SK-N-SH (cell line): ENCODE measurements around the gene NECTIN1. TPM values are rescaled to one million over a fixed set of nuclear protein-coding genes. Genes with fewer than 3 reads are reported as not detected.

Source experiments
- CTCF ChIA-PET: fragments of 300-600, 350-600 bp; formaldehyde crosslinking; extraction: SDS; loops from one replicate; lab custom pipeline; 2021; lab: Yijun Ruan, JAX
- POLR2A ChIA-PET: fragments of 350-600 bp; sonication (Branson Sonifier 250); formaldehyde crosslinking; extraction: SDS; loops from one replicate; lab custom pipeline; 2020; ENCODE audit warnings: antibody characterized with exemption, inconsistent platforms; lab: Yijun Ruan, JAX
- DNase-seq: peaks from one replicate; pipeline ENCODE4 v3.0.0; 2012
- H2AFZ ChIP-seq: fragments of 200-600 bp; sonication (generic); 2 replicates; pipeline ENCODE4 v1.8.1; 2016; ENCODE audit warnings: antibody characterized with exemption, mild to moderate bottlenecking, low read depth
- H3F3A ChIP-seq: fragments of 200-600 bp; sonication (generic); replicated peaks from 2 replicates; pipeline ENCODE3; 2016; ENCODE audit warnings: antibody characterized with exemption, mild to moderate bottlenecking; ENCODE audit not compliant: insufficient read depth
- H3K27ac ChIP-seq, 2 experiments: fragments of 200-500 bp in 1 of 2; fragments of 200-600 bp in 1 of 2; sonication (Bioruptor generic) in 1 of 2; sonication (generic), shearing (Covaris generic) in 1 of 2; 2 replicates each; pipeline versions ENCODE4 v1.5.1 to v1.6.1; 2014 to 2016; ENCODE audit warnings: low read depth in 2 of 2, inconsistent platforms in 1 of 2, low read length in 1 of 2, mild to moderate bottlenecking in 1 of 2, mixed read lengths in 1 of 2
- H3K27me3 ChIP-seq: fragments of 200-600 bp; sonication (generic), shearing (Covaris generic); 2 replicates; pipeline ENCODE4 v1.6.1; 2016; ENCODE audit warnings: mixed run types; ENCODE audit not compliant: insufficient read depth
- H3K36me3 ChIP-seq, 2 experiments: fragments of 200-500 bp in 1 of 2; fragments of 200-600 bp in 1 of 2; sonication (Bioruptor generic) in 1 of 2; sonication (generic) in 1 of 2; replicated peaks in 1 of 2; 2 replicates each; pipeline versions ENCODE3 to v1.5.1; 2014 to 2016; ENCODE audit warnings: low read length in 1 of 2, mild to moderate bottlenecking in 1 of 2; ENCODE audit not compliant: insufficient read depth in 2 of 2, control insufficient read depth in 1 of 2
- H3K4me1 ChIP-seq, 2 experiments: fragments of 200-500 bp in 1 of 2; fragments of 200-600 bp in 1 of 2; sonication (Bioruptor generic) in 1 of 2; sonication (generic), shearing (Covaris generic) in 1 of 2; 2 replicates each; pipeline versions ENCODE4 v1.5.1 to v1.6.1; 2014 to 2016; ENCODE audit warnings: low read depth in 1 of 2, low read length in 1 of 2, mixed run types in 1 of 2; ENCODE audit not compliant: insufficient read depth in 2 of 2, control insufficient read depth in 1 of 2
- H3K4me2 ChIP-seq: fragments of 200-600 bp; sonication (generic), shearing (Covaris generic); 2 replicates; pipeline ENCODE4 v1.6.1; 2017; ENCODE audit warnings: mixed run types
- H3K4me3 ChIP-seq, 2 experiments: fragments of 200-500 bp in 1 of 2; fragments of 200-600 bp in 1 of 2; sonication (Bioruptor generic) in 1 of 2; sonication (generic), shearing (Covaris generic) in 1 of 2; 2 replicates each; pipeline versions ENCODE4 v1.5.1 to v1.8.1; 2014 to 2016; ENCODE audit warnings: low read depth in 2 of 2, inconsistent platforms in 1 of 2, low read length in 1 of 2, mild to moderate bottlenecking in 1 of 2, mixed read lengths in 1 of 2, moderate library complexity in 1 of 2
- H3K79me2 ChIP-seq: fragments of 200-600 bp; sonication (generic); 2 replicates; pipeline ENCODE4 v1.8.1; 2017; ENCODE audit warnings: mild to moderate bottlenecking; ENCODE audit not compliant: insufficient read depth
- H3K9ac ChIP-seq: fragments of 200-600 bp; sonication (generic); 2 replicates; pipeline ENCODE4 v1.6.1; 2017; ENCODE audit warnings: mixed run types
- H3K9me2 ChIP-seq: fragments of 200-600 bp; sonication (generic); 2 replicates; pipeline ENCODE4 v1.6.1; 2017; ENCODE audit warnings: mixed run types
- H3K9me3 ChIP-seq: fragments of 200-600 bp; sonication (generic); 2 replicates; pipeline ENCODE4 v1.6.1; 2017; ENCODE audit warnings: mixed run types, mild to moderate bottlenecking, moderate library complexity
- H4K20me1 ChIP-seq: fragments of 200-600 bp; sonication (generic); 2 replicates; pipeline ENCODE4 v1.6.1; 2017; ENCODE audit warnings: mild to moderate bottlenecking, mixed run types; ENCODE audit not compliant: insufficient read depth
- CHD2 ChIP-seq: fragments of 150-350 bp; IDR thresholded peaks from 2 replicates; pipeline ENCODE4 v1.6.1; 2018; ENCODE audit warnings: low read length; ENCODE audit not compliant: partially characterized antibody
- EZH2phosphoT487 ChIP-seq: fragments of 200-600 bp; sonication (generic); IDR thresholded peaks from 2 replicates; pipeline ENCODE4 v1.6.1; 2017; ENCODE audit warnings: low read depth, mixed run types, mild to moderate bottlenecking, antibody characterized with exemption, moderate library complexity, borderline replicate concordance
- FOXM1 ChIP-seq: IDR thresholded peaks from 2 replicates; pipeline ENCODE4 v1.4.0; 2012; ENCODE audit warnings: low read depth, mild to moderate bottlenecking
- MEF2A ChIP-seq: IDR thresholded peaks from 2 replicates; pipeline ENCODE4 v1.4.0; 2012; ENCODE audit warnings: low read depth, borderline replicate concordance
- SIN3A ChIP-seq: IDR thresholded peaks from 2 replicates; pipeline ENCODE4 v1.6.1; 2012; ENCODE audit warnings: low read depth, mild to moderate bottlenecking, low read length, moderate library complexity, borderline replicate concordance
- WGBS: methylation state at CpG from one replicate; pipeline ENCODE4 v1.1.6; 2017; ENCODE audit warnings: low lambda C conversion rate; 5-methylcytosine and 5-hydroxymethylcytosine counted together
- polyA plus RNA-seq, 3 experiments: library from polyadenylated mRNA; depleted of rRNA; stranded (reverse); fragments of >200 nt; gene quantifications; 2 replicates each; pipeline ENCODE4 v1.2.3, GENCODE V29; 2012
- TF ChIP-seq, protein P1 (sequence below): IDR thresholded peaks from 2 replicates; pipeline ENCODE4; 2012
- TF ChIP-seq, protein P2 (sequence below): IDR thresholded peaks from 2 replicates; pipeline ENCODE4 v1.4.0; 2012; ENCODE audit warnings: low read depth
- TF ChIP-seq, protein P3 (sequence below): IDR thresholded peaks from 2 replicates; pipeline ENCODE4 v1.4.0; 2012; ENCODE audit warnings: low read depth, borderline replicate concordance

NECTIN1 gene
- polyA plus RNA-seq, 1 of the 3 experiments (the other 2 are of a cell fraction) = 9.1 TPM

DNA sequence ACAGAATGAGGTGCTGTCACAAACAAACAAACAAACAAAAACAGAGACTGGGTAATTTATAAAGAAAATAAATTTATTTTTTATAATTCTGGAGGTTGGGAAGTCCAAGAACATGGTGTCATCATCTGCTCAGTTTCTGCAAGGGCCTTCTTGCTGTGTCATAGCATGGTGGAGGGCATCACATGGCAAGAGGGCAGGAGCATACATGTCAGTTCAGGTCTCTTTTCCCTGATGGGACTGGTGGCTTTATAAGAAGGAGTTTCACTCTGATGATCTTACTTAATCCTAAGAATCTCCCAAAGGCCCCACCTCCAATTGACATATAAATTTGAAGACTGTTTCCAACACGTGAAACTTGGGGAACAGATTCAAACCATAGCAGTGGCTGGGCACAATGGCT, 135.7 kb downstream of the NECTIN1 start:
- no peak for TF ChIP-seq EZH2phosphoT487
- TF ChIP-seq, protein P1, sequence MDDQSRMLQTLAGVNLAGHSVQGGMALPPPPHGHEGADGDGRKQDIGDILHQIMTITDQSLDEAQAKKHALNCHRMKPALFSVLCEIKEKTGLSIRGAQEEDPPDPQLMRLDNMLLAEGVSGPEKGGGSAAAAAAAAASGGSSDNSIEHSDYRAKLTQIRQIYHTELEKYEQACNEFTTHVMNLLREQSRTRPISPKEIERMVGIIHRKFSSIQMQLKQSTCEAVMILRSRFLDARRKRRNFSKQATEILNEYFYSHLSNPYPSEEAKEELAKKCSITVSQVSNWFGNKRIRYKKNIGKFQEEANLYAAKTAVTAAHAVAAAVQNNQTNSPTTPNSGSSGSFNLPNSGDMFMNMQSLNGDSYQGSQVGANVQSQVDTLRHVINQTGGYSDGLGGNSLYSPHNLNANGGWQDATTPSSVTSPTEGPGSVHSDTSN = no peak
- TF ChIP-seq, protein P2, sequence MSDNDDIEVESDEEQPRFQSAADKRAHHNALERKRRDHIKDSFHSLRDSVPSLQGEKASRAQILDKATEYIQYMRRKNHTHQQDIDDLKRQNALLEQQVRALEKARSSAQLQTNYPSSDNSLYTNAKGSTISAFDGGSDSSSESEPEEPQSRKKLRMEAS = no peak
- no peak for TF ChIP-seq MEF2A
- TF ChIP-seq FOXM1 = no peak
- DNase-seq = no peak
- no peak overlapping the region for H3K4me3 ChIP-seq
- no peak overlapping the region for H3K4me2 ChIP-seq
- H3K79me2 ChIP-seq = no peaks in the 10 kb centered on the region
- CTCF ChIA-PET = interaction anchor here (1.0 to 2.0 kb wide), 2 partner anchors 31 to 59 kb away, joined by 3 to 5 read pairs; no protein-coding TSS in a partner anchor
- POLR2A ChIA-PET = no interaction called here
- no peak overlapping the region for H2AFZ ChIP-seq
- H3K27ac ChIP-seq = no peak overlapping the region
- no peaks in the 10 kb centered on the region for H4K20me1 ChIP-seq
- peaks cover 11% of the 10 kb centered on the region for H3F3A ChIP-seq
- H3K36me3 ChIP-seq = no peaks in the 10 kb centered on the region
- H3K27me3 ChIP-seq = no peaks in the 10 kb centered on the region
- H3K4me1 ChIP-seq = peaks cover 0 to 13% of the 10 kb centered on the region in 2 experiments; a peak in 3 of 4 replicates
- no peak overlapping the region for H3K9ac ChIP-seq
- 89% methylated on average over 1 of the region's 1 CpG for WGBS
- H3K9me2 ChIP-seq = no peaks in the 10 kb centered on the region; the same call in 1 of the 2 replicates
- H3K9me3 ChIP-seq = no peaks in the 10 kb centered on the region

DNA sequence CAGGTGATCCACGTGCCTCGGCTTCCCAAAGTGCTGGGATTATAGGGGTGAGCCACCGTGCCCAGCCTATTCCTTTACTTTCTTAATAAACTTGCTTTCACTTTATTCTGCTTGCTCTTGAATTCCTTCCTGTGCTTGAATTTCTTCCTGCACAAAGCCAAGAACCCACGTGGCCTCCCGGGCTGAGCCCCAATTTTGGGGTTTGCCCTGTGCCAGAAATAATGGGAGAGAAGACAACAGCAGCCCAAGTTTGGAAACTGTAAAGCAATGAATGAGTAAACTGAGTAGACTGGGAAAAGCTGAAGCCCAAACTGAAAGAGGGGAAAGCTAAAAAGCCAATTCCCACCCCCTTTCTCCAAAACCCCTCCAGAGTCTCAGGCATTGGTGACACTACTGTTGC, 136.4 kb downstream of the NECTIN1 start:
- Histone ChIP-seq H4K20me1 (no peaks in the 10 kb centered on the region), H3K9ac (no peak overlapping the region), H2AFZ (no peak overlapping the region), H3K27me3 (no peaks in the 10 kb centered on the region), H3K9me2 (no peaks in the 10 kb centered on the region; the same call in 1 of the 2 replicates), H3K4me2 (no peak overlapping the region), H3K4me3 (no peak overlapping the region), H3K4me1 (peaks cover 0 to 13% of the 10 kb centered on the region in 2 experiments; a peak in 3 of 4 replicates), H3K27ac (no peak overlapping the region), H3K36me3 (no peaks in the 10 kb centered on the region), H3F3A (peaks cover 11% of the 10 kb centered on the region), H3K79me2 (no peaks in the 10 kb centered on the region), H3K9me3 (no peaks in the 10 kb centered on the region)
- POLR2A ChIA-PET = no interaction called here
- TF ChIP-seq CHD2 = no peak
- TF ChIP-seq, protein P3, sequence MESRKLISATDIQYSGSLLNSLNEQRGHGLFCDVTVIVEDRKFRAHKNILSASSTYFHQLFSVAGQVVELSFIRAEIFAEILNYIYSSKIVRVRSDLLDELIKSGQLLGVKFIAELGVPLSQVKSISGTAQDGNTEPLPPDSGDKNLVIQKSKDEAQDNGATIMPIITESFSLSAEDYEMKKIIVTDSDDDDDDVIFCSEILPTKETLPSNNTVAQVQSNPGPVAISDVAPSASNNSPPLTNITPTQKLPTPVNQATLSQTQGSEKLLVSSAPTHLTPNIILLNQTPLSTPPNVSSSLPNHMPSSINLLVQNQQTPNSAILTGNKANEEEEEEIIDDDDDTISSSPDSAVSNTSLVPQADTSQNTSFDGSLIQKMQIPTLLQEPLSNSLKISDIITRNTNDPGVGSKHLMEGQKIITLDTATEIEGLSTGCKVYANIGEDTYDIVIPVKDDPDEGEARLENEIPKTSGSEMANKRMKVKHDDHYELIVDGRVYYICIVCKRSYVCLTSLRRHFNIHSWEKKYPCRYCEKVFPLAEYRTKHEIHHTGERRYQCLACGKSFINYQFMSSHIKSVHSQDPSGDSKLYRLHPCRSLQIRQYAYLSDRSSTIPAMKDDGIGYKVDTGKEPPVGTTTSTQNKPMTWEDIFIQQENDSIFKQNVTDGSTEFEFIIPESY = no peak
- TF ChIP-seq MEF2A = no peak
- TF ChIP-seq SIN3A = no peak
- WGBS = 91% methylated on average over 5 of the region's 5 CpGs
- no peak for DNase-seq
- CTCF ChIA-PET = interaction anchor here (1.0 to 2.0 kb wide), 2 partner anchors 31 to 59 kb away, joined by 3 to 5 read pairs; no protein-coding TSS in a partner anchor
